Effector CD8-positive, alpha-beta T cell (primary cell): ENCODE measurements around the gene ACSS3.
"Not testable (repeated sequence)": the region's sequence is repeated elsewhere in the genome, so short reads cannot be mapped to it uniquely, and the experiment has no call there.

ENCODE experiments used
- DNase-seq: peaks from one replicate; lab custom pipeline; 2025; lab: John Stamatoyannopoulos, UW
- total RNA-seq, 4 experiments: gene quantifications; one replicate each; lab custom pipeline; 2026; lab: John Stamatoyannopoulos, UW

The ACSS3 gene, protein sequence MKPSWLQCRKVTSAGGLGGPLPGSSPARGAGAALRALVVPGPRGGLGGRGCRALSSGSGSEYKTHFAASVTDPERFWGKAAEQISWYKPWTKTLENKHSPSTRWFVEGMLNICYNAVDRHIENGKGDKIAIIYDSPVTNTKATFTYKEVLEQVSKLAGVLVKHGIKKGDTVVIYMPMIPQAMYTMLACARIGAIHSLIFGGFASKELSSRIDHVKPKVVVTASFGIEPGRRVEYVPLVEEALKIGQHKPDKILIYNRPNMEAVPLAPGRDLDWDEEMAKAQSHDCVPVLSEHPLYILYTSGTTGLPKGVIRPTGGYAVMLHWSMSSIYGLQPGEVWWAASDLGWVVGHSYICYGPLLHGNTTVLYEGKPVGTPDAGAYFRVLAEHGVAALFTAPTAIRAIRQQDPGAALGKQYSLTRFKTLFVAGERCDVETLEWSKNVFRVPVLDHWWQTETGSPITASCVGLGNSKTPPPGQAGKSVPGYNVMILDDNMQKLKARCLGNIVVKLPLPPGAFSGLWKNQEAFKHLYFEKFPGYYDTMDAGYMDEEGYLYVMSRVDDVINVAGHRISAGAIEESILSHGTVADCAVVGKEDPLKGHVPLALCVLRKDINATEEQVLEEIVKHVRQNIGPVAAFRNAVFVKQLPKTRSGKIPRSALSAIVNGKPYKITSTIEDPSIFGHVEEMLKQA
- 0 to 0.18 (median 0) reads per million in 4 experiments for total RNA-seq

DNA sequence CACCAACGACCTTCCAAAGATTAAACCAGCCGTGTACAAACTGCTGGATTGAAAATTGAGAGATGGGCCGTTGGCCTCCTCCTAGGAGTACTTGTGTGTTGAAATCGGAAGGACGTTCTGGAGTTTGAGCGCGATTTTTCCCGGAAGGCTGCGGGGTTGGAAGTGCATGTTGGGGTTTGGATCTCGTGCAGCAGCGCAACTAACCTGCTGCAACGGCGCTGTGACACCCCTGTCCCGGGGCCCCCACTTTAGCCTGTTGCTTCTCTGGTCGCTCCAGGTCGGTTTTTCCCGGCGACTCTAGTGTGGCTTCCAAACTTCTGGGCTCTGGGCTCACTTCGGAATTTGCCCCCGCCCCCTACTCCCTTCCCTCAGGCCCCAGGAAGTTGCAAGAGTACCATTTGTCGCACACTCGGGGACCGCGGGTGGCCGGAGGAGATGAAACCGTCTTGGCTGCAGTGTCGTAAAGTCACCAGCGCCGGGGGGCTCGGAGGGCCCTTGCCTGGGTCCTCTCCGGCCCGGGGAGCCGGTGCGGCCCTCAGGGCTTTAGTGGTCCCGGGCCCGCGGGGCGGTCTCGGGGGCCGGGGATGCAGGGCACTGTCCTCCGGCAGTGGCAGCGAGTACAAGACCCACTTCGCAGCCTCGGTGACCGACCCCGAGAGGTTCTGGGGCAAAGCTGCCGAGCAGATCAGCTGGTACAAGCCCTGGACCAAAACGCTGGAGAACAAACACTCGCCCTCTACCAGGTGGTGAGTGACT, at the start of gene ACSS3:
Gene ACSS3, plus strand, starts transcription at position 394 of the 756 bp plus-strand sequence. Its CDS starts 42 bp downstream, at position 436.
- DNase-seq, result no peak

DNA sequence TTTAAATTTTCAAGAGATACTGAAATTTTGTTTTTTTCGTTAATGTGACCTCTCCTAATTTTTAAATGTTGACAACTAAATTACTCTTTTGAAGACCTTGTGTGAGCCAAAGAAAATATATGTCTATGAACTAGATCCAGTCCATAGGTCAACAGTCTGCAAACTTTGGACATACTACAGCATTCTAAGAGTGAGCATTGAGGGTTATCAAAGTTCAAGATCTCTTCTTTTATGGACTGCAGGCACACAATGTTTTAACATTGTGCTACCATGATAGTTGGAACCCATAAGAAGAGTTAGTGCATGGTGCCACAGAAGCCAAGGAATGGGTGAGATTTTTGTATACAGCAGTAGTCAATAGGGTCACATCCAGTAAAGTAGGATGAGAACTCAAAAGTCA, 43.0 kb upstream of the ACSS3 start:
- DNase-seq, result no peak

DNA sequence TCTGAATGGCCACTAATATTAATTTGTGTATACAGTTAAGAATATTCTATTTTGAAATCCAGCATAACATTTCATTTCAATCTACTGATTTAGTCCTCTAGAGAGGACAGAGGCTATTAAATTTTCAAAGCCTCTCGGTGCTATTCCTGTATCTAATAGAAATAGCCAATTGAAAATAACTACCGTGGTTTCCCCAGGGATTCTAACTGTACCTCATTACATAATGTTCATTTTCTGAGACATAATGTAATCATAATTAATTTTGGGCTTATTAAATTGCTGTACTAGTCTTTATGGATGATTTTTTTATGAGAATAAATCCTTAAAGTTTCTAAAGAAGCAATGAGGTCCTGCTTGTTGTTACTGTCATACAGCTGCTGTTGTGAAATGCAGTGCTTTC, 38.6 kb upstream of the ACSS3 start:
- no peak for DNase-seq

DNA sequence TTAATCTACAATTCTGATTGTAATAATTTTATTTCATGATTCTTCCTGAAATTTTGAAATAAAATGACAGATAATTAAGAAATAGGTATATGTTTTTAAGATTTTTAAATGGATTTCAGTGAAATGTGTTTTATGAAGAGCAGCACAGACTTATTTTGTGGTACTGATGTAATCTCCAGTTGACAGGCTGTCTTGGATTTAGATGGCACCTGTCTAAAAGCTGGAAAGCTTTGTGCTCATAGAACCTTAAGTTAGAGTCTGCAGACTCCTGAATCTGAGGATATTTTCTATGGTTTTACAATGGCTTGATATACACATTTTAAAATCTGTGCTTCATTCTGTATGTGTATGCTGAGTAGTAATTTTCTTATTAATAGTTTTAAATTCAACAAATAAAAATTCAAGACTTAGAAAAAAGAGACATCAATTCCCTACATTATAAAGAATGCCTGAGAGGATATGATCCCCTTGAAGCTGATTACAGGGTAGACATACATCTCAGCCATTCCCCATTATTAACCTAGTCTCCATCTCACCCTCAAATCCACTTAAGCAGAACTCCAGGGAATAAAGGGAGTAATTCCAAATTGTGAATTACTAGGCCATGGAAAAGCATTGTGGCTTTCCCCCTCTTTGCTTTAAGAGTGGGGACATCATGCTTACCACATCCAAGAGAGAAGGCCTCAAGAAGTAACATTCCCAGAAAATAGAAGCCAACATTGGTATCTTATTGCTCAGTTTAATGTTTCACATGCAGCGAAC, 33.7 kb upstream of the ACSS3 start:
- DNase-seq, result no peak

DNA sequence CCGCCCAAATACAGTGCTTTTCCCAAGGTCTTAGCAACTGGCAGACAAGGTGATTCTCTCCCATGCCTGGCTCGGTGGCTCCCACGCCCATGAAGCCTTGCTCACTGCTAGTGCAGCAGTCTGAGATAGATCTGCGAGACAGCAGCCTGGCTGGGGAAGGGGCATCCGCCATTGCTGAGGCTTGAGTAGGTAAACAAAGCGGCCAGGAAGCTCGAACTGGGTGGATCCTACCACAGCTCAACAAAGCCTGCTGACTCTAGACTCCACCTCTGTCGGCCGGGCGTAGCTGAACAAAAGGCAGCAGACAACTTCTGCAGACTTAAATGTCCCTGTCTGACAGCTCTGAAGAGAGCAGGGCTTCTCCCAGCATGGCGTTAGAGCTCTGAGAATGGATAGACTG, 12.9 kb upstream of the ACSS3 start:
- not testable (repeated sequence) for DNase-seq

DNA sequence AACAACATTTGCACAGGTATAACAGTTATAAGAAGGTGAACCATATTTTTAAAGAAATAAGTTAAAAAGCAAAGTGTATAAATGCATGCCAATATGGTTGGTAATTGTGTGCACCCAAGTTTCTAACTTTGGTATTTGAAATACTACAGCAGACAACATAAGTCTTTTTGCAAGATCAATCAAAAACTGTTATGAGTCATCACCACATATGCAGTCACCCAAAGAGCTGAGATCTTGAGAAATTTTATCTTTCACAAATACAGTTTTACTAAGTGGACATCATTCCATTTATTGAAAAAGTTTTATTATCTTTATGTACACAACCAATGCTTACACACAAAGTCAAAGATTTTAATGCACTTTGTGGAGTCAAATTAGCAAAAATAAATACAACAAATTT, 7.0 kb upstream of the ACSS3 start:
- no peak for DNase-seq

DNA sequence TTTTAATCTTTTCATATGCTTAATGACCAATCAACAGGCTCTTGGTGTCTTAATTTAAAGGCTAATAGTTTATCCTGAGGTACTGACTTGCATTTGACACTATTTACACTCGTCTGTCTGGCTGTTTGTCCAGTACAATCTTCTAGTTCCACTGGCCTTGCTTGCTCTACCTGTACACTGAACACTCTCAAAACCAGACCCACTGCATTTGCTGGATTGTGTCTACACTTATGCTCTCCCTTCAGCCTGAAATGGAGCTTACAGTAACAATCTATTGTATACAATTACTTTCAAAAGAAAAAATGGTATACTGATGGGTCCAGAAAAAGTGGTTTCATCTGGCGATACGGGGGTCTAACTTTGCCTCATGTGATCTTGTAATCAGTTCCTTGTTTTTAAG, 2.3 kb upstream of the ACSS3 start:
- no peak for DNase-seq

DNA sequence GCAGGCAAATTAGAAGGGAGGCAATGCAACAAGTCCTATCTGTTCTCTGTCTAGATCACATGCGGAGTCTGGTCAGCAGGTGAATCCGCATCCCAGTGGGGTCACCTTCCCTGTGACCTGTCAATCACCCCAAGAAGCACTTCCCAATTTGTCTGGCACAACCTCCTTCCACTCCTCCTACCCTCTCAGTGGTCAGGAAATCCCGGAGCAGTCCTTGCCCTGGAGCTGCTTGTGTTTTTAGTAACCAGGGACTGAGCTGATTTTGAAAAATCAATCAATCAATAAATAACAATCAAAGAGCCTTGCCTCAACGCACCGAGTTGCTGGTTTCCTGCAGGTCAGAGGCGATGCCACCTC, 572 bp upstream of the ACSS3 start:
- no peak for DNase-seq

DNA sequence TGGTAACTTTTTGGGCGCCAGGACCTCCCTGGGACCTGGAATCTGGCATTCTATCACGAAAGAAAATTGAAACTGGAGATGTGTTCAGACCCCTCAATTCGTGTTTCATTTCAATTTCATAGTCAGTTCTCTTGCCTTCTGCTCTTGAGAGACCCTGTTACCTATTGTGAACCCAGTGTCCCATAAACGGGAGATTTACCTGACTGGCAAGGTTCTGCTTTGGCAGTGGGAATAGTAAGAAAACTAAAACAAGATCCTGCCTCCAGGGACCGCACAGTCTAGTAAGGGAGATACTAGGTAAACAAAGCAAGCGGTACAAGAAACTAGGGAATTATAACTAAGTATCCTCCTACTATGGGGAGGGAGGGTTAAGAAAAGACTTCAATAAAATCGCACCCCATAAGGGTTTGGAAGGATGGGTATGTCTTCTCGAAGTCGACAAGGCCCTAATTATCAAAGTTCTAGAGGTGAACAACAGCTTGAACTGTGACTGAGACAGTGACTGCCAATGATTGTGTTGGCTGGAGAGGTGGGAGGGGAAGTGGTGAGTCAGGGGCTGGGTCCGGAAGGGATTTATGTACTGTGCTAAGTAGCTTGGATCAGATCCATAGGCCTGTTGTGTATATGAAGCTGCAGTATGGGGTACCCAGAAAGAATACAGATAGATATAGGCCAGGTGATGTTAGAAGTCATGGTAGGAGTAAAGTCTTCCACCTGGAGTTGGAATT, 754 bp downstream of the ACSS3 start:
- no peak for DNase-seq

DNA sequence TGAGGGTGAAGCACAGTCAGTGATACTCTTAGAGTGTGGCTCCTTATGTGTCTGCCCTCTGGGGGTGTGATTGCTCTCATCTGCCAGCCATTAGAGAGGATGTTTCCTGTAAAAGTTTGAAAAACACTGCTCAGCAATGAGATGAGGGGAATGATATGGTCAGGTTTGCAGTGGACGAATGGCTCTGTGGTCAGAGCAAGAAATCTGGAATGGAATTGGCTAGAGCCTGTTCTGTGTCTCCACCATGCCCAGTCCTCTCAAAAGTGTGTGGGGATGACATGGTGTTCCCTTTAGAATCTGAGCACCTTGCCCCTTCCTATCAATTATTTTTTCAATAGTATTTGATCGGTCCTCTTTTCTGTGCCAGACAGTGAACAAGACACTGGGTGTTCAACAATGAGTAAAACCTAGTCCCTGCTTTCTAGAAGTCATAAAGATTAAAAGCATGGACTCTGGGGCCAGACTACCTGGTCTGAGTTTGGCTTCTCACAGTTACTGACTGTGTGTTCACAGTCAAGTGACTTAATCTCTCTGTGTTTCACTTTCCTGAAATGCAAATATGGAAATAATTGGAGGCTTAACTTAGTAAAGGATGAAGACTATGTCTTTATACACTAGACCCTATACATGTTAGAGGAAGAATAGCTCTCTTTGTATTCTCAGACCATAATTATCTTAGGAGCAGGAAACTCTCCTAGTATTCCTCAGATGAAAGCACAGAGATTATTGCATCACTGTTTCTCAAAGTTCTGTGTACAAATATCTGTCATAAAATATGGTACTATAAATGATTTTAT, 1.6 kb downstream of the ACSS3 start:
- no peak for DNase-seq

DNA sequence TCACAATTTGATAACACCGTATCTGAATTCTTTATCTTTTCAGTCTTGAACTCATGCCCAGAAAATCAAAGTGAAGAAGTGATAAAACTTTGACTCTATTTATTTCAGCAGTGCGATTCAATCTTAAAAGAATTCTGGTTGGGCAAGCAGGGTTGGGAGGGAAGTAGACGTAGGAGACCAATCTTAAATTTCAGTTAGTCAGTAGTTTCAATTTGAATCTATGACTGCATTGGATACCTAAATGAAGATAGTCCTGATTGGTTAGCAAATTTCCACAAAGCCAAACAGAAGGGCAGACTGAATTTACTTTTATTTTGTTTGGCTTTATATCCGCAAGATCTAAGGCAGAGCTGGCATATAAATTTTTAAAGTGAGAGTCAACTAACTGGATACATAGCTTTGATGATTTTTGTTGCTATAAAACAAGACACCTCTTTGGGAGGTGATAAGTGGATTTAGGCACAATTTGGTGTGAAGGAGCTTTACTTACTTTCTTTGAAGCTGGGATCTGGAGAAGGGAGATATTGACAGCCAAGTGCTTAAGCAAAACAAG, 2.6 kb downstream of the ACSS3 start:
- DNase-seq, result no peak

DNA sequence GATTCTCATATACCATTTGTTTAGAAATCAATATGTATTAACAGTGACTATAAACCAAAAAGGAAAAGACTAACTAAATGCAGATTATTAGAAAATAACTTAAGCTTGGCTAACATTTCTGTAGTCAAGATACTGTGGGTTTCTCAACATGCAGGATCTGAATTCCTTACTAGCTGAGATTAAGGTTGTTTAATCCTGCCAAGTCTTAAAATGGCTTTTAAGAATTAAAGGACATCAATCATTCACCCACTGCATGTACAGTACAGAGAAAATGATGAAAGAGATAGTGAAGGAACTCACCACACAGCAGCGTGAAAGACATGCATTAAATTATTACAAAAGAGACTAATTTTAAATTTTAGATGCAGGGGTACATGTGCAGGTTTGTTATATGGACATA, 3.8 kb downstream of the ACSS3 start:
- no peak for DNase-seq

DNA sequence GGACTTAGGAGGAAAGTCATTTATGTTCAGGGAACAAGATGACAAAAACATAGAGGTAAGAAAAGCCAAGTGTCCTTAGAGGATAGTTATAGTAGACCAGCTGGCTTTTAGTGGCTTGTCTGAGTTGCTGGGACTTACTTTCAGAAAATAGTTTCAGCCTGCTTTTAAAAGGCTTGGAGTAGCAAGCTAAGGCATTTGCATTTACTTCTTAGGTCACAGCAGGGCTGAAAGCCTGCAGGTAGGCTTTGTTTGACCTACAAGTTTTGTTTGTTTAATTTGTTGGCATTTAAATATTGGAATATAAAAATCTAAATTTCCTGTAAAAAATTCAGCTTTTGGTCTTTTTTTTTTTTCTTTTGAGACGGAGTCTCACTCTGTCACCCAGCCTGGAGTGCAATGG, 5.1 kb downstream of the ACSS3 start:
- DNase-seq, result no peak

DNA sequence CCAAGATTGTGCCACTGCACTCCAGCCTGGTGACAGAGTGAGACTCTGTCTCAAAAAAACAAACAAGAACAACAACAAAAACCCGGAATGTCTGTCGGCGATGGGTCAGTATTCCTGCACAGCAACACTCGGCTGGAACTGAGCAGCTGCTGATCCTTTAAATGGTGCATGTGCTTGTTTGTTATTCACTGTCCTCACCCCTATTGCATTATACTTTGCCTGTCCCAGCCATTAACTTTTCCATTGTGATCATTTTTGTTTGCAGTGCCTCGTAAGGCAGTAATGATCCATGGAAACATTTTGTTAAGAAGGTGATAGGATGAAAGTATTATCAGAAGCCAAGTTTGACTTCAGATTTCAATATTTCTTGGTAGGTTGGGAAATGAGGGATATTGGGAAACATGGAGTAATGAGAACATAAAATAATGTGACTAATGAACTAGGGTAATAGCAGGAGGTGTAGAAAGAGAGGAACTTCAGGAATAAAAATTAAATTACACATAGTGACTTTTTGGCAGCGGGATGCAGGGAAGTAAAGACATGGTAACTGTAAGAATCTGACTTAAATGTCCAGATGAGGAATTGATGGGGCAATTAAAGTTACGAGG, 6.1 kb downstream of the ACSS3 start:
- DNase-seq, result no peak

DNA sequence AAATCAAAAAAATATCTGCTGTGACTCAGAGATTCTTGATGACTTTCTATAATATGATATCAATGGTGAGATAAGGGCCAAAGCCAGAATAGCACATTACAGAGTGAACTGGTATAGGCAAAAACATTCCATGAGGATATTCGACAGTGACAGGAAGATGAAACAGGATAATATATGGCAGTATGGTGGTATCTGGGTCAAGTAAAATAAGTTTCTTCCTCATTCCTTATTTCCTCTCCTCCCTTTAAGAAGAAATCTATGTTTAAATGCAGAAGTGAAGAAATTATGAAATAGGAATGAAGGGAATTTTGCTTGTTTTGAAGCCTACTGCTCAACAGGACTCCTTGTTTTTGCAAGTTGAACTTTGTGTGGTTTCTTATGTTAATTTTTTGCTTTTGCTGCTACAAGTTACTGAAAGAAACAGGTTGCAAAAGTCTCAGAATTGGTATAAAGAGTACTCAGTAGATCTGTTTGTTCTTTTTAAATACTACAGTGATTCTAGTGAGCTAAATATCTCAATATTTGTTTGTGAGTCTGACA, 7.0 kb downstream of the ACSS3 start:
- DNase-seq, result no peak

DNA sequence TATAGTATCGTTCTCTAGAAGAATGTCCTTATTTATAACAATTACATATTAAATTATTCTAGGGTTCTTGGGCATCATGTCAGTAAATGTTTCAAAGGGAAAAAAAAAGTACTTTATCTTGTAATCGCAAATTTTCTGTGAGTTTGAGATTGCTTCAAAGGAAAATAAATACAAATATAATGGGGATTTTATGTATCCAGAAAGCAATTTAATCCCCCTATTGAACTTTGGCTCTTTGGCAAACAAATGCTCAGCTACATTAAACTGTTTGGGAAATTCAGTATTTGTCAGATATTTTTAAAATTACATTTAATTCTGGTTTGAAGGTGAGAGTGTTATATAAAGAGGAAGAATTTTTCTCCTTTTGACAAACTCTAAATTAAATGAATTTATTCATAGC, 8.0 kb downstream of the ACSS3 start:
- DNase-seq, result no peak

DNA sequence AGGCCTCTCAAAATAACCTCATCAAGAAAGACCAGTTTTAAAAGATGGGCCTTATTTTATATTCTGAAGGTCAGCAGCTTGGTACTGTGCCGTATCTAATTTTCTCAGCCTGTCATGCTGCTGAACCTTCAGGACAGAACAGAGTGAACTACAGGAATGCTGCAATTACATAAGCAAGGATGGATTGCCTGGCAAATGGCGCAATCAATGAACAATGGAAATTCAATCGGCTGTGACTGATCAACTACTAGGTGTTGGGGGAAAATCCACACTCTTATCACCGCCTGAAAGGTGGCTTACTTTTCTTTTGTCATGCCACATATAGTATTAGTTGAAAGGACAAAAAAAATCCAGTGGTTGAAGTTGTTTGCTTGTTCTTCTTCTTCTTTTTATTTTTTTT, 8.5 kb downstream of the ACSS3 start:
- no peak for DNase-seq

DNA sequence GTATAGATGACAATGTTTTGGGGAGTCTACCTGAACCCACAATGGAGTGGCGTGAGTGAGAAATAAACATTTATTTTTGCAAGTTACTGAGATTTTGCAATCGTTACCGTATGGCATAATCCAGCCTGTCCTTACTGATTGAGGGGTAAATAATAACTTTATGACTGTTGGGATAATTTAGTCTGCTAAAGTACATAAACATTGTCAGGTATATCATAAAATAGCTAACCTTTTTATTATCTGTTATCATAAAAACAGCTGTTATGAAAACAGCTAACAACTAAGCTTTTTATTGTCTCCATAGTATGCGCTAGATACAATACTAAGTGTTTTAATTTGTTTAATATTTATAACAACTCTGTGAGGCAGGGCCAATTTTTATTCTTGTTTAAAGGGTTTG, 10.3 kb downstream of the ACSS3 start:
- DNase-seq, result no peak

DNA sequence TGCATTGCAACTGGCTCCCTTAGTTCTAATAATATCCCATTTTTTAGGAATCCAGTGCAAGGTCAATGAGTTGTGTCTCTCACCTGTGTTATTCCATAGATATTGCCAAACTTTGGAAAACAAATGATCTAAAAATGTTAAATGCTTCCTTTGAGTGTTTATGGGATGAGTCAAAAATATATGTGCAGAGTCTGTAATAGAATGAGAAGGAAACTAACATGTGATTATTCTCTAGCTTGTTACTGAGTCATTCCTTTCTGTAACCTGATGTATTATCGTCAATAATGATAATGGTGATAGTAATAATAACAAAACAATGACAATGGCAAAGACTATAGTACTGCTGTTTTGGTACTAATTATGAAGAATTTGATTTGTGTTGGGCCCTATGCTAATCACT, 11.5 kb downstream of the ACSS3 start:
- DNase-seq, result no peak

DNA sequence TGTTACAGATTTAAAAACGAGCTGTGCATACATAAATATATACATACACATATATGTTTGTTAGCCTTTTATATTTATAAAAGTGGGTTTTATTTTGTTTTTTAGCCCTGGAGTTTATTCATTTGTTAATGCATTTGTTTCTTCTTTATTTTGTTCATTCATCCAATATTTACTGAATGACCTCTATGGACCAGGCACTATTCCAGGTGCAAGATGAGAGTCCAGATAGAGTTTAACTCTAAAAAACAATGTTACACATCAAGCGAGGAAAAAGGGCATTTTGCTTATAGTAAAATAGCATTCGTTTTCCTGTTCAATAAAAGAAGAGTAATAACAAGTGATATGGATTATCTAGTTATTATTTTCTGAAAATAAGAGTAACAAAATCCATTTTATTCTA, 14.2 kb downstream of the ACSS3 start:
- no peak for DNase-seq
